HL-60 (cell line): Measurements from ENCODE around the gene REPS2.

Experiments
- DNase-seq, 2 experiments: peaks; one replicate each; pipeline ENCODE4 v3.0.0-alpha.2; 2010 to 2020; ENCODE audit warnings: low read depth in 1 of 2, low spot score in 1 of 2
- H3K27ac ChIP-seq: fragments of 250-450 bp; sonication (Bioruptor Pico); replicated peaks from 2 replicates; pipeline ENCODE4 v1.5.1; 2020; ENCODE audit warnings: mild to moderate bottlenecking, moderate library complexity
- H3K27me3 ChIP-seq: fragments of 250-450 bp; sonication (Bioruptor Pico); 2 replicates; pipeline ENCODE4 v1.5.1; 2021; ENCODE audit warnings: mild to moderate bottlenecking, moderate library complexity; ENCODE audit not compliant: insufficient read depth, poor library complexity, severe bottlenecking
- H3K4me3 ChIP-seq: replicated peaks from 2 replicates; pipeline ENCODE4 v1.5.1; 2011; ENCODE audit warnings: mild to moderate bottlenecking, control low read depth, low read length; ENCODE audit not compliant: insufficient read depth
- GABPA ChIP-seq: IDR thresholded peaks from 2 replicates; pipeline ENCODE4 v1.6.1; 2012; ENCODE audit warnings: low read depth
- POLR2AphosphoS5 ChIP-seq: IDR thresholded peaks from 2 replicates; pipeline ENCODE4 v1.6.1; 2012; ENCODE audit warnings: low read depth
- REST ChIP-seq: IDR thresholded peaks from 2 replicates; pipeline ENCODE4 v1.6.1; 2012; ENCODE audit warnings: low read depth; ENCODE audit not compliant: insufficient replicate concordance
- SPI1 ChIP-seq: IDR thresholded peaks from 2 replicates; pipeline ENCODE4 v1.6.1; 2012; ENCODE audit warnings: low read depth, mild to moderate bottlenecking, borderline replicate concordance
- TF ChIP-seq, protein P1 (sequence below): IDR thresholded peaks from one replicate; pipeline ENCODE4 v1.5.1; 2011; ENCODE audit warnings: low read length, control low read depth, inconsistent platforms; ENCODE audit not compliant: insufficient read depth

REPS2 gene

DNA sequence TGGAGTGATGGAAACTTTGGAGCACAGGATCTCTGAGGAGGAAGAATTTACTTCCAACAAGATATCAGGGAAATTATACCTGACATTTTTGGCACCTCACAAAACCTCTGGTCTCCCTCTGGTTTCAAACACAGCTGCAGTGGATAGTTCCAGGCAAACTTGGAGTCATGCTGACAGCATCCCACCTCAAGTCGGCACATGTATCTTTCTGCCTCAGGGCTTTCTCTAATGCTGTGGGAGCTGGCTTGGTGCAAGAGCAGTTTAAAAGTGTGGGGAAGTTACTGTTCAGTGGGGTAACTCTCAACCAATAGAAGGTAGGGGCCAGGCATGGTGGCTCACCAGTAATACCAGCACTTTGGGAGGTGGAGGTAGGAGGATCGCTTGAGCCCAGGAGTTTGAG lies 221.5 kb downstream of the REPS2 start:
- no peak for DNase-seq
- H3K27me3 ChIP-seq: no peaks in the 10 kb centered on the region
- H3K27ac ChIP-seq: no peak overlapping the region
- TF ChIP-seq SPI1 (no peak), GABPA (no peak), REST (no peak), POLR2AphosphoS5 (no peak)
- TF ChIP-seq, protein P1, sequence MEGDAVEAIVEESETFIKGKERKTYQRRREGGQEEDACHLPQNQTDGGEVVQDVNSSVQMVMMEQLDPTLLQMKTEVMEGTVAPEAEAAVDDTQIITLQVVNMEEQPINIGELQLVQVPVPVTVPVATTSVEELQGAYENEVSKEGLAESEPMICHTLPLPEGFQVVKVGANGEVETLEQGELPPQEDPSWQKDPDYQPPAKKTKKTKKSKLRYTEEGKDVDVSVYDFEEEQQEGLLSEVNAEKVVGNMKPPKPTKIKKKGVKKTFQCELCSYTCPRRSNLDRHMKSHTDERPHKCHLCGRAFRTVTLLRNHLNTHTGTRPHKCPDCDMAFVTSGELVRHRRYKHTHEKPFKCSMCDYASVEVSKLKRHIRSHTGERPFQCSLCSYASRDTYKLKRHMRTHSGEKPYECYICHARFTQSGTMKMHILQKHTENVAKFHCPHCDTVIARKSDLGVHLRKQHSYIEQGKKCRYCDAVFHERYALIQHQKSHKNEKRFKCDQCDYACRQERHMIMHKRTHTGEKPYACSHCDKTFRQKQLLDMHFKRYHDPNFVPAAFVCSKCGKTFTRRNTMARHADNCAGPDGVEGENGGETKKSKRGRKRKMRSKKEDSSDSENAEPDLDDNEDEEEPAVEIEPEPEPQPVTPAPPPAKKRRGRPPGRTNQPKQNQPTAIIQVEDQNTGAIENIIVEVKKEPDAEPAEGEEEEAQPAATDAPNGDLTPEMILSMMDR: no peak
- no peak overlapping the region for H3K4me3 ChIP-seq

- no peak for DNase-seq
- H3K27ac ChIP-seq: no peak overlapping the region
- no peak for TF ChIP-seq GABPA
- no peak overlapping the region for H3K4me3 ChIP-seq
- no peaks in the 10 kb centered on the region for H3K27me3 ChIP-seq
These were observed 224.5 kb downstream of the REPS2 start for GRCh38 chrX:17170973-17171372.

- Histone ChIP-seq H3K4me3 (no peak overlapping the region), H3K27ac (no peak overlapping the region), H3K27me3 (no peaks in the 10 kb centered on the region)
- DNase-seq: no peak
- no peak for TF ChIP-seq SPI1
- TF ChIP-seq POLR2AphosphoS5: no peak
- TF ChIP-seq GABPA: no peak
- TF ChIP-seq, protein P1: no peak
These were observed 228.2 kb downstream of the REPS2 start for GRCh38 chrX:17174671-17175070.

DNA sequence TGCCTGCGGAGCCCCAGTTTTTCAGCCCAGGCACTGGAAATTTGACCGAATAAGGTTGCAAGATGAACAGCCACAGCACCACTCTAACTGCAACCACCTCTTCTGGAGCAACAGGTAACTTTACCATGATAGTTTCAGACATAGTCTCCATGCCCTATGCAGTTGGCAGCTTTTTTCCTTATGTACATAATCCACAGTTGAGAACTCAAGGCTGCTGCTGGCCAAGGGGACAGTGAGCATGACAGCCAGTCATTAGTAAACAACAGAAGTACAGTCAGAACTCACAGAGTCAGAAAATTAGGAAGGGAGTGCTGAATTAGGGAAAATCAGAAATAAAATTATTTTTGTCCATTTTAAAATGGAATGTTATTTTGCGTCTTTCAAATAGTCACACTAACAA lies 235.9 kb downstream of the REPS2 start:
- Histone ChIP-seq H3K27me3 (no peaks in the 10 kb centered on the region), H3K4me3 (no peak overlapping the region), H3K27ac (no peak overlapping the region)
- TF ChIP-seq SPI1 (no peak), REST (no peak), GABPA (no peak), POLR2AphosphoS5 (no peak)
- TF ChIP-seq, protein P1: no peak
- DNase-seq: no peak
